Ishikawa (cell line): ENCODE measurements around the gene PCDHGA5.

Experiments
- CEBPB ChIP-seq: IDR thresholded peaks from 2 replicates; pipeline ENCODE4 v1.6.1; 2012
- CREB1 ChIP-seq: IDR thresholded peaks from 2 replicates; pipeline ENCODE4 v1.6.1; 2012; ENCODE audit warnings: low read depth
- EGR1 ChIP-seq: IDR thresholded peaks from 2 replicates; pipeline ENCODE4 v1.6.1; 2012
- EP300 ChIP-seq: IDR thresholded peaks from 2 replicates; pipeline ENCODE4 v1.6.1; 2012; ENCODE audit warnings: borderline replicate concordance
- FOXM1 ChIP-seq: IDR thresholded peaks from 2 replicates; pipeline ENCODE4 v1.6.1; 2012; ENCODE audit warnings: low read depth, borderline replicate concordance
- MAX ChIP-seq: IDR thresholded peaks from 2 replicates; pipeline ENCODE4 v1.6.1; 2012
- NFIC ChIP-seq: IDR thresholded peaks from 2 replicates; pipeline ENCODE4 v1.6.1; 2012
- RAD21 ChIP-seq: IDR thresholded peaks from 2 replicates; pipeline ENCODE4 v1.6.1; 2012; ENCODE audit warnings: low read depth
- REST ChIP-seq: IDR thresholded peaks from 2 replicates; pipeline ENCODE4 v1.6.1; 2012; ENCODE audit warnings: low read depth, mild to moderate bottlenecking
- TAF1 ChIP-seq: IDR thresholded peaks from 2 replicates; pipeline ENCODE4 v1.6.1; 2012; ENCODE audit warnings: low read depth, mild to moderate bottlenecking
- TCF12 ChIP-seq: IDR thresholded peaks from 2 replicates; pipeline ENCODE4 v1.6.1; 2012; ENCODE audit warnings: low read depth
- YY1 ChIP-seq: IDR thresholded peaks from 2 replicates; pipeline ENCODE4 v1.6.1; 2012; ENCODE audit warnings: low read depth

- TF ChIP-seq EP300, result no peak
- TF ChIP-seq TCF12, result no peak
- no peak for TF ChIP-seq MAX
- TF ChIP-seq REST, result no peak
- TF ChIP-seq CREB1, result no peak
- TF ChIP-seq FOXM1, result no peak
- TF ChIP-seq RAD21, result no peak
- TF ChIP-seq CEBPB, result no peak
- TF ChIP-seq TAF1, result no peak
- no peak for TF ChIP-seq YY1
- no peak for TF ChIP-seq EGR1
- TF ChIP-seq NFIC, result no peak
These were observed 35.7 kb upstream of the PCDHGA5 start for GRCh38 chr5:141328231-141328630.
